Caco-2 (cell line): ENCODE measurements around the gene STT3B. TPM values are rescaled to one million over a fixed set of nuclear protein-coding genes. Genes with fewer than 3 reads are reported as not detected.

Experiments
- BruUV-seq: library from RNA; stranded (reverse); fragments of 400-500 nt; replicated peaks from 2 replicates; lab custom pipeline; 2021; lab: Mats Ljungman, UMichigan
- CTCF ChIA-PET: fragments of 300-600 bp; sonication (Branson Sonifier 250); formaldehyde crosslinking; loops from one replicate; lab custom pipeline; 2022; ENCODE audit warnings: antibody characterized with exemption; lab: Charles Lee
- POLR2A ChIA-PET: fragments of 300-600 bp; sonication (Branson Sonifier 250); formaldehyde crosslinking; loops from one replicate; lab custom pipeline; 2022; ENCODE audit warnings: antibody characterized with exemption; lab: Charles Lee
- DNase-seq, 2 experiments: peaks; one replicate each; pipeline versions ENCODE4 v3.0.0 to v3.0.0-alpha.2; 2020 to 2022
- H3K27me3 ChIP-seq: replicated peaks from 2 replicates; pipeline ENCODE4 v1.6.0; 2011; ENCODE audit warnings: low read length; ENCODE audit not compliant: control insufficient read depth, insufficient read depth
- H3K36me3 ChIP-seq: 2 replicates; pipeline ENCODE4 v1.5.1; 2011; ENCODE audit warnings: low read length; ENCODE audit not compliant: control insufficient read depth, insufficient read depth
- H3K4me1 ChIP-seq: fragments of 250-450 bp; sonication (Bioruptor Pico); 2 replicates; pipeline ENCODE4 v1.5.1; 2020; ENCODE audit warnings: mild to moderate bottlenecking
- H3K4me3 ChIP-seq: 2 replicates; pipeline ENCODE4 v1.5.1; 2011; ENCODE audit warnings: low read depth, mild to moderate bottlenecking, control low read depth, low read length
- H3K9me3 ChIP-seq: fragments of 250-450 bp; sonication (Bioruptor Pico); 2 replicates; pipeline ENCODE4 v1.5.1; 2020; ENCODE audit warnings: mild to moderate bottlenecking, moderate library complexity
- H3K27ac Mint-ChIP-seq: one replicate; pipeline ENCODE4 v1.8.0; 2022; ENCODE audit warnings: mixed read lengths; ENCODE audit not compliant: unreplicated experiment
- H3K27me3 Mint-ChIP-seq: one replicate; pipeline ENCODE4 v1.8.0; 2022; ENCODE audit warnings: mixed read lengths; ENCODE audit not compliant: insufficient read depth, unreplicated experiment
- H3K36me3 Mint-ChIP-seq: one replicate; pipeline ENCODE4 v1.8.0; 2022; ENCODE audit warnings: mild to moderate bottlenecking, mixed read lengths; ENCODE audit not compliant: insufficient read depth, unreplicated experiment
- H3K4me1 Mint-ChIP-seq: one replicate; pipeline ENCODE4 v1.8.0; 2022; ENCODE audit warnings: low read depth, mixed read lengths; ENCODE audit not compliant: unreplicated experiment
- H3K4me3 Mint-ChIP-seq: one replicate; pipeline ENCODE4 v1.8.0; 2022; ENCODE audit warnings: mild to moderate bottlenecking, moderate library complexity, mixed read lengths; ENCODE audit not compliant: unreplicated experiment
- H3K9me3 Mint-ChIP-seq: one replicate; pipeline ENCODE4 v1.8.0; 2022; ENCODE audit warnings: mixed read lengths; ENCODE audit not compliant: unreplicated experiment
- CTCF ChIP-seq, 2 experiments: fragments of 200-600 bp in 1 of 2; IDR thresholded peaks; 1 replicate in 1 of 2; 2 replicates in 1 of 2; pipeline versions ENCODE4 v1.5.1 to v1.8.0; 2011 to 2022; ENCODE audit warnings: antibody characterized with exemption in 1 of 2, control low read depth in 1 of 2, inconsistent platforms in 1 of 2, low read depth in 1 of 2, low read length in 1 of 2, mild to moderate bottlenecking in 1 of 2, moderate library complexity in 1 of 2; ENCODE audit not compliant: insufficient read depth in 1 of 2, severe bottlenecking in 1 of 2, unreplicated experiment in 1 of 2
- intact Hi-C: fragments of 100-400 bp; cut with micrococcal nuclease; formaldehyde crosslinking; loops from one replicate; pipeline ENCODE4 v1.10.0; 2022; ENCODE audit not compliant: unreplicated experiment
- total RNA-seq: library from RNA; stranded (reverse); gene quantifications from 2 replicates; pipeline ENCODE4 v1.2.3, GENCODE V29; 2022

Gene STT3B
- total RNA-seq, 1 experiment from 2014 or later: 162 TPM

GRCh38 chr3:31577232-31577631 lies 44.5 kb downstream of the STT3B start:
- BruUV-seq: no TSS peak
- intact Hi-C loops: no loop called here
- no peaks in the 10 kb centered on the region for H3K27me3 Mint-ChIP-seq
- ChIA-PET CTCF (no interaction called here), POLR2A (no interaction called here)
- Histone ChIP-seq H3K27me3 (no peaks in the 10 kb centered on the region), H3K4me1 (0 out of 2 replicates have a peak, but pooled peaks cover 4% of the 10 kb centered on the region), H3K36me3 (no peaks in the 10 kb centered on the region), H3K9me3 (no peaks in the 10 kb centered on the region), H3K4me3 (no peak overlapping the region)
- no peak overlapping the region for H3K27ac Mint-ChIP-seq
- no peaks in the 10 kb centered on the region for H3K9me3 Mint-ChIP-seq
- DNase-seq: no peak
- H3K4me3 Mint-ChIP-seq: no peak overlapping the region
- peaks cover 20% of the 10 kb centered on the region for H3K36me3 Mint-ChIP-seq
- no peak for TF ChIP-seq CTCF (IDR thresholded peaks at IDR 0.05; ENCODE audit: insufficient read depth in 1 of 2, low read depth in 1 of 2, low read length in 1 of 2, severe bottlenecking in 1 of 2, unreplicated experiment in 1 of 2)
- no peaks in the 10 kb centered on the region for H3K4me1 Mint-ChIP-seq

- Mint-ChIP-seq H3K27me3 (no peaks in the 10 kb centered on the region), H3K4me3 (no peak overlapping the region), H3K9me3 (no peaks in the 10 kb centered on the region), H3K4me1 (no peaks in the 10 kb centered on the region), H3K27ac (no peak overlapping the region), H3K36me3 (peaks cover 37% of the 10 kb centered on the region)
- no peaks in the 10 kb centered on the region for H3K36me3 ChIP-seq
- TF ChIP-seq CTCF (IDR thresholded peaks at IDR 0.05; ENCODE audit: insufficient read depth in 1 of 2, low read depth in 1 of 2, low read length in 1 of 2, severe bottlenecking in 1 of 2, unreplicated experiment in 1 of 2): no peak
- ChIA-PET POLR2A (no interaction called here), CTCF (no interaction called here)
- no peak overlapping the region for H3K4me3 ChIP-seq
- no TSS peak for BruUV-seq
- H3K9me3 ChIP-seq: no peaks in the 10 kb centered on the region
- 0 out of 2 replicates have a peak, but pooled peaks cover 4% of the 10 kb centered on the region for H3K4me1 ChIP-seq
- intact Hi-C loops: no loop called here
- no peaks in the 10 kb centered on the region for H3K27me3 ChIP-seq
- DNase-seq: no peak
Observed at GRCh38 chr3:31579828-31580227, 47.1 kb downstream of the STT3B start.

GRCh38 chr3:31580645-31581044 lies 47.9 kb downstream of the STT3B start:
- Mint-ChIP-seq H3K27me3 (no peaks in the 10 kb centered on the region), H3K9me3 (no peaks in the 10 kb centered on the region)

More at GRCh38 chr3:31580645-31581044, 47.9 kb downstream of the STT3B start:
- H3K4me1 ChIP-seq: 0 out of 2 replicates have a peak, but pooled peaks cover 4% of the 10 kb centered on the region
- Mint-ChIP-seq H3K4me3 (no peak overlapping the region), H3K4me1 (no peaks in the 10 kb centered on the region), H3K36me3 (peaks cover 41% of the 10 kb centered on the region), H3K27ac (no peak overlapping the region)
- no TSS peak for BruUV-seq
- no peak for DNase-seq
- H3K4me3 ChIP-seq: no peak overlapping the region
- POLR2A ChIA-PET: no interaction called here
- H3K27me3 ChIP-seq: no peaks in the 10 kb centered on the region
- intact Hi-C loops: no loop called here
- CTCF ChIA-PET: no interaction called here
- H3K9me3 ChIP-seq: no peaks in the 10 kb centered on the region
- TF ChIP-seq CTCF (IDR thresholded peaks at IDR 0.05; ENCODE audit: insufficient read depth in 1 of 2, low read depth in 1 of 2, low read length in 1 of 2, severe bottlenecking in 1 of 2, unreplicated experiment in 1 of 2): no peak
- no peaks in the 10 kb centered on the region for H3K36me3 ChIP-seq
